ENCODE results near the gene CEP72. TPM values are rescaled to one million over a fixed set of nuclear protein-coding genes. Genes with fewer than 3 reads are reported as not detected.

Gene CEP72, protein sequence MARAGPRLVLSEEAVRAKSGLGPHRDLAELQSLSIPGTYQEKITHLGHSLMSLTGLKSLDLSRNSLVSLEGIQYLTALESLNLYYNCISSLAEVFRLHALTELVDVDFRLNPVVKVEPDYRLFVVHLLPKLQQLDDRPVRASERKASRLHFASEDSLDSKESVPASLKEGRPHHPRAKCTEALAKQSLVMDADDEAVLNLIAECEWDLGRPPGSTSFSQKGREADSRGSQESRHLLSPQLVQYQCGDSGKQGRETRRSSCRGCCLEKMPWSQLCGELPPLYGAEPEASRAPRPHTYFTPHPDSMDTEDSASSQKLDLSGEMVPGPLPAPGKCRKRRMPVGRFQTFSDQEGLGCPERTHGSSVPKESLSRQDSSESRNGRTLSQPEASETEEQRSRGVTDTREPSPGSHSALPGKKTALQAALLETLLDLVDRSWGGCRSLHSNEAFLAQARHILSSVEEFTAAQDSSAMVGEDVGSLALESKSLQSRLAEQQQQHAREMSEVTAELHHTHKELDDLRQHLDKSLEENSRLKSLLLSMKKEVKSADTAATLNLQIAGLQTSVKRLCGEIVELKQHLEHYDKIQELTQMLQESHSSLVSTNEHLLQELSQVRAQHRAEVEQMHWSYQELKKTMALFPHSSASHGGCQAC
- 1.3 and 2.0 TPM in 2 replicates for total RNA-seq

DNA sequence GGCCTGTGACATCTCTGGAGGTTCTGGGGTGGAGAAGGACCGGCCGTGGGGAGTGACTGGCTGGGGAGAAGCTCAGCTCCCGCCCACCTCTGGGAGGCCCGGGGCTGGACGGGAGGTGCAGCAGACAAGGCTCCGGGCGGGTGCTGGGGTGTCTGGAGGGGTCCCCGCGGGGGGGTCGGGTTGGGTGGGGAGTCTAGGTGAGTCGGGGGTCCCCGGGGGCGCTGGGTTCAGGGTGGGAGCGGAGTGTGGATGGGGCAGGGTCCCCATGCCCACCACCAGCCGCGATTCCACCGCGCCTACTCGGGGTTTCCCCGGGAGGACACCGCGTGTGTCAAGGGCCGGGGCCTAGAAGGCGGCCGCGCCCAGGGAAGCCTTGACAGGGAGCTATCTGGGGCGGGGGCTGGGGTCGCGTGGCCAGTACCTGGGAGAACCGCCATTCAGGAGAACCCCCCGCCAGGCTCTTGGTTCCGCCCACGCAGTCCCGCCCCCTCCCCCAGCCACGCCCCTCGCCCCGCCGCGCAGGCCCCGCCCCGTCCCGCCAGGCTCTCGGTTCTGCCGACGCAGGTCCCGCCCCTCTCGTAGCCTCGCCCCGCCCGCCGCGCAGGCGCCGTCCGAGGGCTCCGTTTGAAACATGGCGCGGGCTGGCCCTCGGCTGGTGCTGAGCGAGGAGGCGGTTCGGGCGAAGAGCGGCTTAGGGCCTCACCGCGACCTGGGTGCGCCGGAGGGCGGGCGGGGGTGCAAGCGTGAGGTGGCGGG is at the start of gene CEP72:
TSS of gene CEP72 (plus strand) at position 610 of the 756 bp plus-strand sequence. CDS start at position 632, 22 bp downstream.

DNA sequence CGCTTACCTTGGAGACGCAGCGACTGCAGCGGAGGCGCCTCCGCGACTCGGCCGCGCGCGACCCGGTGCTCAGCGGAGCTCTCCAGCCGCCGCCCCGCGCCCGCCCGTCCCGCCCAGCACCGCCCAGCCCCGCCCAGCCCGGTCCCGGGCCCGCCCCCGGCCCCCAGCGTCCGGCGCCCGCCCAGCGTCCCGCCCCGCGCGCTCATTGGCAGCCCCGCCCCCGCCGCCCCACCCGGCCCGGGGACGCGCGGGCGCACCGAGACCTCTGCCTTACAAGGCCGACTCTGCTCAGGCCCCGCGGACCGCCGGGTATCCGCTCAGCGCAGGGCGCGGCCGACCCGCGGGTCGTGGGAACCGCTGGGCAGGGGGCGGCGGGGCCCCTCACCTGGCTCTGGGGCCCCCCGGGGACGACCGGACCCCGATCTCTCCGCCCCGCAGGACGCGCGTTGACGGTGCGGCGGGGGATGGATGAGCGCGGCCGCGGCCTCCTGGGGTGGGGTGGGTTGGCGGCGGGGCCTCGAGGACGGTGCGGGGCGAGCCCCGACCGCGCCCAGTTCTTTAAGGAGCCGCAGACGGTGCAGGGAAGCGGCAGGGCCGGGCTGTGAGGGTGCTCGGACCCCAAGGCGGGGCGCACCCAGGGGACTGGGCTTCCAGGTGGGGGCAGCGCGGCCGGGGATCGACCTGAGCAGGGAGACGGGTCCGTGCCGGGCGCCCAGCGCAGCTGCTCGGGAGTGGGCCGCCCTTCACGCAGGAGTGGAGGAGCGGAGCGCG is 81.3 kb downstream of the CEP72 start, which contains the start of gene TPPP:
TSS of gene TPPP (minus strand) at position 82 of the 771 bp plus-strand sequence. CDS start 15,292 bp downstream, outside the sequence.

Other genes starting within 250 kb of the CEP72 start
- gene EXOC3, start 169.2 kb upstream of the CEP72 start, total RNA-seq: 48.4 and 51.2 TPM in 2 replicates
- gene SLC9A3, start 87.9 kb upstream of the CEP72 start, total RNA-seq: 0.66 and 0.68 TPM in 2 replicates
- gene TPPP, start 81.0 kb downstream of the CEP72 start, total RNA-seq: 0.93 and 1.1 TPM in 2 replicates
- 0.26 TPM in 1 of 2 replicates, not detected in the other for gene ZDHHC11B, start 172.4 kb downstream of the CEP72 start, total RNA-seq
- 5.3 and 5.9 TPM in 2 replicates for gene ZDHHC11, start 238.6 kb downstream of the CEP72 start, total RNA-seq

Measured in aortic smooth muscle cell (primary cell).